OCI-LY1 (cell line): ENCODE results near the gene JMJD4.

Experiments
- H2AFZ ChIP-seq: fragments of 200-600 bp; sonication (generic), shearing (Covaris generic); 2 replicates; pipeline ENCODE4 v1.6.0; 2014; ENCODE audit warnings: antibody characterized with exemption, mild to moderate bottlenecking, low read length
- H3F3A ChIP-seq: fragments of 200-600 bp; sonication (generic), shearing (Covaris generic); 2 replicates; pipeline ENCODE4 v1.6.0; 2014; ENCODE audit warnings: mild to moderate bottlenecking, antibody characterized with exemption, low read length, moderate library complexity; ENCODE audit not compliant: insufficient read depth
- H3K27ac ChIP-seq: fragments of 200-600 bp; sonication (generic); 2 replicates; pipeline ENCODE4 v1.5.1; 2014; ENCODE audit warnings: low read length, mixed run types, mild to moderate bottlenecking, low read depth; ENCODE audit not compliant: poor library complexity, severe bottlenecking
- H3K27me3 ChIP-seq: fragments of 200-600 bp; sonication (generic); 2 replicates; pipeline ENCODE4 v1.6.0; 2014; ENCODE audit warnings: antibody characterized with exemption, mild to moderate bottlenecking, low read length, moderate library complexity; ENCODE audit not compliant: insufficient read depth
- H3K36me3 ChIP-seq: fragments of 200-600 bp; sonication (generic); 2 replicates; pipeline ENCODE4 v1.6.1; 2014; ENCODE audit warnings: mild to moderate bottlenecking, antibody characterized with exemption, low read length, moderate library complexity, mixed read lengths; ENCODE audit not compliant: insufficient read depth
- H3K4me1 ChIP-seq: fragments of 200-600 bp; sonication (generic); 2 replicates; pipeline ENCODE4 v1.5.1; 2014; ENCODE audit warnings: mild to moderate bottlenecking, low read length, moderate library complexity; ENCODE audit not compliant: insufficient read depth, severe bottlenecking
- H3K4me2 ChIP-seq: fragments of 200-600 bp; sonication (generic), shearing (Covaris generic); 2 replicates; pipeline ENCODE4 v1.6.1; 2014; ENCODE audit warnings: low read length
- H3K4me3 ChIP-seq: fragments of 200-600 bp; sonication (generic); 2 replicates; pipeline ENCODE4 v1.5.1; 2014; ENCODE audit warnings: low read length, low read depth, mild to moderate bottlenecking, mixed read lengths; ENCODE audit not compliant: poor library complexity, severe bottlenecking
- H3K79me2 ChIP-seq: fragments of 200-600 bp; shearing (Covaris generic); 2 replicates; pipeline ENCODE4 v1.6.1; 2016; ENCODE audit warnings: mixed run types, low read length, mixed read lengths; ENCODE audit not compliant: insufficient read depth
- H3K9ac ChIP-seq: fragments of 200-600 bp; sonication (generic), shearing (Covaris generic); 2 replicates; pipeline ENCODE4 v1.6.1; 2014; ENCODE audit warnings: mild to moderate bottlenecking, low read length, mixed read lengths
- H3K9me2 ChIP-seq: fragments of 200-600 bp; sonication (generic), shearing (Covaris generic); 2 replicates; pipeline ENCODE4 v1.6.1; 2014; ENCODE audit warnings: low read depth, mild to moderate bottlenecking, low read length, mixed read lengths
- H3K9me3 ChIP-seq: fragments of 200-600 bp; shearing (Covaris generic); 2 replicates; pipeline ENCODE4 v1.6.1; 2014; ENCODE audit warnings: low read length, mixed read lengths
- H4K20me1 ChIP-seq: fragments of 200-600 bp; sonication (generic), shearing (Covaris generic); 2 replicates; pipeline ENCODE4 v1.6.0; 2016; ENCODE audit warnings: mild to moderate bottlenecking, low read length; ENCODE audit not compliant: insufficient read depth
- EZH2 ChIP-seq: fragments of 200-600 bp; sonication (generic), shearing (Covaris generic); IDR thresholded peaks from 2 replicates; pipeline ENCODE4 v1.8.0; 2017; ENCODE audit warnings: borderline replicate concordance, mixed run types, mild to moderate bottlenecking, antibody characterized with exemption, low read length, moderate library complexity, mixed read lengths
- TF ChIP-seq, protein P1 (sequence below): fragments of 200-600 bp; sonication (generic), shearing (Covaris generic); IDR thresholded peaks from 2 replicates; pipeline ENCODE4 v1.5.1; 2017; ENCODE audit warnings: mild to moderate bottlenecking, antibody characterized with exemption, low read length, moderate library complexity, mixed read lengths

JMJD4 gene

DNA sequence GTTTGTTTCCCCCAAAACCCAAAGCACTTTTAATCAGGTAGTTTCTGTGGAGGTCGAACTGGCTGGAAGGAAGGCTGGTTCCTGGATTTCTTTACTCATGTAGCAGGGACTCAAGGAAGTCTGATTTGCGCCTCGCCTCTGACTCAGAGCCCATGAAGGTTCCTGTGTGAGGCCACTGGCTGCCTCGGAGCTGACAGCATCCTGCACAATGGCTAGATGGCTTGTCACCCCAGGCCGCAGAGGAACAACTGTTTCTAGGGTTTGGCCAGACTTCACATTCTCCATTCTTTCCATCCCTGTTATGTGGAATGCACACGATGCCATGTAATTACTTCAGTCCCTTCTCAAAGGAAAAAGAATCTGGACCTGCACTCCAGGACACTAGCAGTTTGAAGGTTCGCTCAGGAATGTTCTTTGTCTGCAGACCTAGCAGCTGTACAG is 41.2 kb upstream of the JMJD4 start:
- H3K27ac ChIP-seq, result no peak overlapping the region

DNA sequence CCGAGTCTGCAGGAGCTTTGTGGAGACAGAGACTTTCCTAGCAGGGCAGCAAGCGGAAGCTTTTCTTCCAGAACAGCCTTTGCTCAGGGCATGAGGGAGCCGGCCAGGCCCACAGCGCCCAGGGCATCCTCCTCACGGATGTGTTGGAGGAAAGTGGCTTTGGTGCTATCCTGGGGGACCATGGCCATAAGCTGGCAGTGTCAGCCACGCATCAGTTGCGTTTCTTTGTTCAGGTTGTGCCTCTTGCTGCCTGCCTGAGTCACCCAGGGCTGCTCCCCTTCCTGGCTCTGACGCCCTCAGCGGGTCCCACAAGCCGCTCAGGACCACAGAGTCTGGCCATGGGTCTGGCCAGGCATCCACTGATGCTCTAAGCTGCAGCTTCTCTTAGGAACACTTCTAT is 40.7 kb upstream of the JMJD4 start:
- no peaks in the 10 kb centered on the region for H3K27me3 ChIP-seq
- no peaks in the 10 kb centered on the region for H3K79me2 ChIP-seq
- H4K20me1 ChIP-seq, result no peaks in the 10 kb centered on the region
- no peaks in the 10 kb centered on the region for H3F3A ChIP-seq
- H3K27ac ChIP-seq, result no peak overlapping the region
- H3K4me2 ChIP-seq, result no peak overlapping the region
- TF ChIP-seq EZH2, result no peak
- no peak overlapping the region for H3K4me3 ChIP-seq
- H3K9ac ChIP-seq, result no peak overlapping the region
- no peaks in the 10 kb centered on the region for H3K9me3 ChIP-seq
- H2AFZ ChIP-seq, result no peak overlapping the region
- H3K4me1 ChIP-seq, result no peaks in the 10 kb centered on the region
- no peaks in the 10 kb centered on the region for H3K9me2 ChIP-seq
- H3K36me3 ChIP-seq, result peaks cover 3% of the 10 kb centered on the region; the same call in 1 of the 2 replicates

More for the DNA sequence above, 41.2 kb upstream of the JMJD4 start:
- no peak overlapping the region for H3K9ac ChIP-seq
- H3K9me2 ChIP-seq, result no peaks in the 10 kb centered on the region
- TF ChIP-seq, protein P1, sequence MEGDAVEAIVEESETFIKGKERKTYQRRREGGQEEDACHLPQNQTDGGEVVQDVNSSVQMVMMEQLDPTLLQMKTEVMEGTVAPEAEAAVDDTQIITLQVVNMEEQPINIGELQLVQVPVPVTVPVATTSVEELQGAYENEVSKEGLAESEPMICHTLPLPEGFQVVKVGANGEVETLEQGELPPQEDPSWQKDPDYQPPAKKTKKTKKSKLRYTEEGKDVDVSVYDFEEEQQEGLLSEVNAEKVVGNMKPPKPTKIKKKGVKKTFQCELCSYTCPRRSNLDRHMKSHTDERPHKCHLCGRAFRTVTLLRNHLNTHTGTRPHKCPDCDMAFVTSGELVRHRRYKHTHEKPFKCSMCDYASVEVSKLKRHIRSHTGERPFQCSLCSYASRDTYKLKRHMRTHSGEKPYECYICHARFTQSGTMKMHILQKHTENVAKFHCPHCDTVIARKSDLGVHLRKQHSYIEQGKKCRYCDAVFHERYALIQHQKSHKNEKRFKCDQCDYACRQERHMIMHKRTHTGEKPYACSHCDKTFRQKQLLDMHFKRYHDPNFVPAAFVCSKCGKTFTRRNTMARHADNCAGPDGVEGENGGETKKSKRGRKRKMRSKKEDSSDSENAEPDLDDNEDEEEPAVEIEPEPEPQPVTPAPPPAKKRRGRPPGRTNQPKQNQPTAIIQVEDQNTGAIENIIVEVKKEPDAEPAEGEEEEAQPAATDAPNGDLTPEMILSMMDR, result no peak
- TF ChIP-seq EZH2, result no peak
- H3K4me3 ChIP-seq, result no peak overlapping the region
- no peaks in the 10 kb centered on the region for H3F3A ChIP-seq
- no peak overlapping the region for H3K4me2 ChIP-seq
- no peak overlapping the region for H2AFZ ChIP-seq
- no peaks in the 10 kb centered on the region for H3K27me3 ChIP-seq
- H3K36me3 ChIP-seq, result peaks cover 3% of the 10 kb centered on the region; the same call in 1 of the 2 replicates
- no peaks in the 10 kb centered on the region for H3K4me1 ChIP-seq
- no peaks in the 10 kb centered on the region for H4K20me1 ChIP-seq
- H3K79me2 ChIP-seq, result no peaks in the 10 kb centered on the region
- H3K9me3 ChIP-seq, result no peaks in the 10 kb centered on the region

DNA sequence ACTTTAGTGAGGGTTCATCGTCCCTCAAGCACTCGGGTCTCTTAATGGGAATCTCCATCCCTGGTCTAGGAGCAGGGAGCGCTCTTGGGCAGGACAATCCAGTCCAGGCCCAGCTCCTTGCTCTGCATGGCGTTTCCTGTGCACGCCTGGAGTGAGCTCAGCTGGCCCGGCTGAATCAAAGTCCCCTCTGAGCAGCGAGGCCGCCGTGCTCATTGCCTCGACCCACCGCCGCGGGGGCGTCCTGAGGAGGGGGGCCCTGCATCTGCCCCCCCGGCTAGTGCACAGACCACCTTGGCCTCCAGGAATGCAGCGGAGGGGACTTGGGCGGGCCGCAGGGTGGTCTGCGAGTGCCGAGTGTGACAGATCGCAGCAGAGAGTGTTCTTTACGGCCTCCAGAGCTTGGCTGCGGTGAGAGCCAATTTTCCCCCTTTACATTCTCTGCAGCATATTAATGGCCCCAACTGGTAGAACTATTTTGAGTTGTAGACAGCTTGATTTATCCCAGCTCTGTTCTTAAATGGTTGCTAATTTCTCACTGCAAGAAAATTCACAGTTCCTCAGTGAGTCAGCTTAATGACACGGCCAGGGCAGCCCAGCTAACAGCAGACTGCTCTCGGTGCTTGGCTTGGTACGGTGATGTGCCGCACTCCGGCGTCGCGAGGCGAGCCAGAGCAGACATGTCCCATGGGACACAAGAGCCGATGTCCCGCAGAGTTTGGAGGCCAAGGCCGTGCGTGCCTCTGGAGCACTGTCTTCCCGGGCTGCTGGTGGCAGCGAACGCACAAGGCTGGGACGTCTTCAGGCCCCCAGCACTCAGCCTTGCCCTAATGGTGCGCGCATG is 39.9 kb upstream of the JMJD4 start:
- Histone ChIP-seq H3K9ac (no peak overlapping the region), H3K27ac (no peak overlapping the region), H3K36me3 (peaks cover 3% of the 10 kb centered on the region; the same call in 1 of the 2 replicates)

More for the DNA sequence above, 39.9 kb upstream of the JMJD4 start:
- TF ChIP-seq, protein P1, result no peak
- no peak for TF ChIP-seq EZH2
- no peaks in the 10 kb centered on the region for H4K20me1 ChIP-seq
- H3K27me3 ChIP-seq, result no peaks in the 10 kb centered on the region
- H3K4me3 ChIP-seq, result no peak overlapping the region
- H3K9me3 ChIP-seq, result no peaks in the 10 kb centered on the region
- no peaks in the 10 kb centered on the region for H3K79me2 ChIP-seq
- no peak overlapping the region for H3K4me2 ChIP-seq
- no peaks in the 10 kb centered on the region for H3K9me2 ChIP-seq
- H3F3A ChIP-seq, result no peaks in the 10 kb centered on the region
- no peak overlapping the region for H2AFZ ChIP-seq
- no peaks in the 10 kb centered on the region for H3K4me1 ChIP-seq
